ENCODE results near the gene SORBS2.

The SORBS2 gene

DNA sequence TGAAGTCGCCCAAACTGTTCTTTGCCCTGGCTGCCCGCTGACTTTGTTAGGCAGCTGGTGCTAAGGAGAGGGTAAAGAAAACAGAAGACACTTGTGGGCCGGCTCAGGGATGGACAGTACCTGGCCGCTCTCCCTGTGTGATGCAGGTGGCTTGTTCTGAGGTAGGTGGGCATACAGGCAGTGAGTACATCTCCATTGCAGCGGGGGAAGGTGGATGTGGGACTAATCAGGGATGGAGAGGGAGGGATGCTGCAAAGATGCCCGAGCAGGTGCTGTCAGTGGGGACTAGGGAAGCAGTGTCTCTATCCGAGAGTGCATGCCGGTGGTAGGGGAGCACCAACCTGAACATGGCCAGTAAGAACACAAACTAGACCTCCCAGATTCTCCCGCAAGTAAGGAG lies 67.0 kb downstream of the SORBS2 start:
- no peak for TF ChIP-seq EZH2 (IDR thresholded peaks at IDR 0.05; ENCODE audit: borderline replicate concordance, low read depth, low read length, severe bottlenecking)
- TF ChIP-seq, protein P1, sequence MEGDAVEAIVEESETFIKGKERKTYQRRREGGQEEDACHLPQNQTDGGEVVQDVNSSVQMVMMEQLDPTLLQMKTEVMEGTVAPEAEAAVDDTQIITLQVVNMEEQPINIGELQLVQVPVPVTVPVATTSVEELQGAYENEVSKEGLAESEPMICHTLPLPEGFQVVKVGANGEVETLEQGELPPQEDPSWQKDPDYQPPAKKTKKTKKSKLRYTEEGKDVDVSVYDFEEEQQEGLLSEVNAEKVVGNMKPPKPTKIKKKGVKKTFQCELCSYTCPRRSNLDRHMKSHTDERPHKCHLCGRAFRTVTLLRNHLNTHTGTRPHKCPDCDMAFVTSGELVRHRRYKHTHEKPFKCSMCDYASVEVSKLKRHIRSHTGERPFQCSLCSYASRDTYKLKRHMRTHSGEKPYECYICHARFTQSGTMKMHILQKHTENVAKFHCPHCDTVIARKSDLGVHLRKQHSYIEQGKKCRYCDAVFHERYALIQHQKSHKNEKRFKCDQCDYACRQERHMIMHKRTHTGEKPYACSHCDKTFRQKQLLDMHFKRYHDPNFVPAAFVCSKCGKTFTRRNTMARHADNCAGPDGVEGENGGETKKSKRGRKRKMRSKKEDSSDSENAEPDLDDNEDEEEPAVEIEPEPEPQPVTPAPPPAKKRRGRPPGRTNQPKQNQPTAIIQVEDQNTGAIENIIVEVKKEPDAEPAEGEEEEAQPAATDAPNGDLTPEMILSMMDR (IDR thresholded peaks at IDR 0.05; ENCODE audit: borderline replicate concordance, extremely low read depth, low read length, poor library complexity, severe bottlenecking) = no peak
- Histone ChIP-seq H3K4me3 (ENCODE audit: low read depth in 1 of 2, low read length in 2 of 2) (no peak overlapping the region), H3K79me2 (ENCODE audit: insufficient read depth, low read length) (no peaks in the 10 kb centered on the region), H3K27me3 (ENCODE audit: insufficient read depth, low read length, poor library complexity) (no peaks in the 10 kb centered on the region), H3K9ac (ENCODE audit: low read depth, low read length) (no peak overlapping the region), H3K36me3 (ENCODE audit: insufficient read depth, low read length) (no peaks in the 10 kb centered on the region), H3K9me3 (ENCODE audit: insufficient read depth, low read length, severe bottlenecking) (no peaks in the 10 kb centered on the region), H3K4me2 (ENCODE audit: insufficient read depth, low read length) (no peak overlapping the region), H3K27ac (ENCODE audit: low read length) (no peak overlapping the region), H2AFZ (ENCODE audit: low read depth, low read length) (no peak overlapping the region), H4K20me1 (ENCODE audit: insufficient read depth, low read length) (no peaks in the 10 kb centered on the region), H3K4me1 (ENCODE audit: insufficient read depth, low read length) (no peaks in the 10 kb centered on the region)
- ATAC-seq (ENCODE audit: insufficient read depth, low read depth) (no peak), DNase-seq (no peak)

DNA sequence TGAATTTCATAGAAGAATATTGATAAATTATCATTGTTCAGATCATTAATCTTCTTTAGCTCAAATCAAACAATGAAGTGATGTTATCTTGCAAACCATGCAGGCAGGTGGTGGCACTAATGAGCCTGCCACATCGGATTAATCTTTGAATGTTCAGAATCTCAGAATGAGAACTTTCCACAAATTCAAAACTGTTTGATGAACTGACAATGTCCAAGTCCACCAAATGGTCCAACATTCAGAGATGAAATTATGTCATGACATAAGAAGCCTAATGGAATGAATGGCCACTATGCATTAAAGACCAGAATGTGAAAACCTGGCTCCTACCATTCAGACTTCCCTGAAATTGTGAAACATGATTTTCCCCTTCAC lies 67.5 kb downstream of the SORBS2 start:
- Histone ChIP-seq H3K9ac (ENCODE audit: low read depth, low read length) (no peak overlapping the region), H2AFZ (ENCODE audit: low read depth, low read length) (no peak overlapping the region), H3K36me3 (ENCODE audit: insufficient read depth, low read length) (no peaks in the 10 kb centered on the region), H3K4me2 (ENCODE audit: insufficient read depth, low read length) (no peak overlapping the region), H3K9me3 (ENCODE audit: insufficient read depth, low read length, severe bottlenecking) (no peaks in the 10 kb centered on the region), H3K4me3 (ENCODE audit: low read depth in 1 of 2, low read length in 2 of 2) (no peak overlapping the region), H3K27ac (ENCODE audit: low read length) (no peak overlapping the region), H3K4me1 (ENCODE audit: insufficient read depth, low read length) (no peaks in the 10 kb centered on the region), H4K20me1 (ENCODE audit: insufficient read depth, low read length) (no peaks in the 10 kb centered on the region), H3K27me3 (ENCODE audit: insufficient read depth, low read length, poor library complexity) (no peaks in the 10 kb centered on the region), H3K79me2 (ENCODE audit: insufficient read depth, low read length) (no peaks in the 10 kb centered on the region)
- no peak for TF ChIP-seq EZH2 (IDR thresholded peaks at IDR 0.05; ENCODE audit: borderline replicate concordance, low read depth, low read length, severe bottlenecking)
- TF ChIP-seq, protein P1 (IDR thresholded peaks at IDR 0.05; ENCODE audit: borderline replicate concordance, extremely low read depth, low read length, poor library complexity, severe bottlenecking) = no peak
- ATAC-seq (ENCODE audit: insufficient read depth, low read depth) (no peak), DNase-seq (no peak)

DNA sequence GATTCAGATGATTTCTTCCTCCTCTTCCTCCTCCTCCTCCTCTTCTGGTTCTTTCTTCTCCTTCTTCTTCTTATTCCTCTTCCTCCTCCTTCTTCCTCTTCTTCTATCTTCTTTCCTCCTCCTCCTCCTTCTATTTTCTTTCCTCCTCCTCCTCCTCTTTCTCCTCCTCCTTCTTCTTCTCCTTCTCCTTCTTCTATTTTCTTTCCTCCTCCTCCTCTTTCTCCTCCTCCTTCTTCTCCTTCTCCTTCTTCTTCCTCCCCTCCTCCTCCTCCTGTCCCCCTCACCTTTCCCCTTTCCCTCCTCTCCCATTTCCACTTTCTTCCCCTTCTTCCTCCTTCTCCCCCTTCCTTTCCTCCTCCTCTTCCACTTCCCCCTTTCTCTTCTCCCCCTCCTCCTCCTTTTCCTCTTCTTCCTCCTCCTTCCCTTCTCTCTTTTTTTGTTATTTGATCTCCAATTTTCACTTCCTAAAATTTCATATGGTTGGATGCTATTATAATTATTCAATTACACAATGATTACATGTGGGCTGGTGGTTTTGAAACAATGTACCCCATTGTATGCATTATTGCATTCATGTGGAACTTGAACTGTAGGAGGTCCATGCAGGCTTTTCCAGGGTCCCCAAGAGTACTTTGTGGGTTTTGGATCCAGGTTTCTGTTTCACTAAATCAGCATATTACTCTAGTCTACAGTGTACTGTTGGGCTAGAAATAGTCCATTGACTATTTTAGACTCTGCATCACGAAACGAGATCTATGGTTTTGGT lies 68.1 kb downstream of the SORBS2 start:
- DNase-seq = no peak
- no peak for ATAC-seq (ENCODE audit: insufficient read depth, low read depth)
- no peaks in the 10 kb centered on the region for H3K9me3 ChIP-seq (ENCODE audit: insufficient read depth, low read length, severe bottlenecking)
- no peak overlapping the region for H3K9ac ChIP-seq (ENCODE audit: low read depth, low read length)
- no peak overlapping the region for H3K27ac ChIP-seq (ENCODE audit: low read length)
- H3K4me1 ChIP-seq (ENCODE audit: insufficient read depth, low read length) = no peaks in the 10 kb centered on the region
- H3K79me2 ChIP-seq (ENCODE audit: insufficient read depth, low read length) = no peaks in the 10 kb centered on the region
- no peaks in the 10 kb centered on the region for H3K36me3 ChIP-seq (ENCODE audit: insufficient read depth, low read length)
- TF ChIP-seq, protein P1 (IDR thresholded peaks at IDR 0.05; ENCODE audit: borderline replicate concordance, extremely low read depth, low read length, poor library complexity, severe bottlenecking) = no peak
- TF ChIP-seq EZH2 (IDR thresholded peaks at IDR 0.05; ENCODE audit: borderline replicate concordance, low read depth, low read length, severe bottlenecking) = no peak
- no peak overlapping the region for H3K4me3 ChIP-seq (ENCODE audit: low read depth in 1 of 2, low read length in 2 of 2)
- no peaks in the 10 kb centered on the region for H3K27me3 ChIP-seq (ENCODE audit: insufficient read depth, low read length, poor library complexity)
- H2AFZ ChIP-seq (ENCODE audit: low read depth, low read length) = no peak overlapping the region
- no peaks in the 10 kb centered on the region for H4K20me1 ChIP-seq (ENCODE audit: insufficient read depth, low read length)
- H3K4me2 ChIP-seq (ENCODE audit: insufficient read depth, low read length) = no peak overlapping the region

Measured in DND-41 (cell line).